ENCODE measurements around the gene PLEKHA5. TPM values are rescaled to one million over a fixed set of nuclear protein-coding genes. Genes with fewer than 3 reads are reported as not detected.

PLEKHA5 gene
- total RNA-seq, result 100 to 1,000 TPM in 1 of 4 donors, 10 to 100 TPM in 3; 34.5 to 120 (median 60.0) TPM

DNA sequence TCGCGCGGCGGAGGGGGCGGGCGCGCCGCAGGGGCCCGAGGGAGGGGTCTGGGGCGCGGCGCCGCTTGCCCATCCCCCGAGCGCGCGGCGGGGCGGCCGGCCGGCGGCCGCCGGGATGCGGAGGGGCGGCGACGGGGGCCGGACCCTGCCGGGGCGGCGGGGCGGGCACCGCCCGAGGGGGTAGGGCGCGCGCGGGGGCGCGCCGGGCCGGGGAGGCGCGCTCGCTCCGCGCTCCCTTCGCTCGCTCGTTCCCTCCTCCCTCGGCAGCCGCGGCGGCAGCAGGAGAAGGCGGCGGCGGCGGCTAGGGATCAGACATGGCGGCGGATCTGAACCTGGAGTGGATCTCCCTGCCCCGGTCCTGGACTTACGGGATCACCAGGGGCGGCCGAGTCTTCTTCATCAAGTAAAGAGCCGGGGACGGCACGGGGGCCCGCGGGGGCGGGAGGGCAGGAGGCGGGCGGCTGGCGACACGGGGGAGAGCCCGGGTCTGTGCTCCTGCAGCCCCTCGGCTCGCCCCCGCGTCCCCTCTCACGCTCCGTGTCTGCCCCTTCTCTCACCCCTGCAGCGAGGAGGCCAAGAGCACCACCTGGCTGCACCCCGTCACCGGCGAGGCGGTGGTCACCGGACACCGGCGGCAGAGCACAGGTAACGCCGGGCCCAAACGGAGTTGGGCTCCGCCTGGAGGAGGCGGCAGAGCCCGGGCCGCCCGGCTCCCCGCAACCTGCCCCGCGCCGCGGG lies at the start of gene PLEKHA5:
Gene PLEKHA5, plus strand, starts transcription at position 248 of the 738 bp plus-strand sequence. Its CDS starts 67 bp downstream, at position 315.
- ATAC-seq, result peak; percentile 91
- H3K9me3 ChIP-seq, result peaks cover 0 to 23% (median 0%) of the 10 kb centered on the region in 3 donors
- no CpG with 5 or more reads among the region's 103 CpGs for WGBS, 2 donors (ENCODE audit: low coverage in 1 of 2)
- H3K27ac ChIP-seq, result peak within 1 kb of the TSS; percentile 95 to 99 (median 98)
- H3K27me3 ChIP-seq, result no peaks in the 10 kb centered on the region
- peak within 1 kb of the TSS; percentile 95 to 100 for H3K4me3 ChIP-seq
- TF ChIP-seq POLR2AphosphoS5 (IDR thresholded peaks at IDR 0.05) (peak; percentile 38), POLR2A (IDR thresholded peaks at IDR 0.05) (peak; percentile 15 to 48), EP300 (IDR thresholded peaks at IDR 0.05) (no peak), CTCF (IDR thresholded peaks at IDR 0.05) (peak in 3 of 4 experiments; percentile 14 to 56 (median 21))
- peaks cover 0 to 23% (median 2%) of the 10 kb centered on the region in 3 donors for H3K4me1 ChIP-seq
- no peaks in the 10 kb centered on the region for H3K36me3 ChIP-seq

DNA sequence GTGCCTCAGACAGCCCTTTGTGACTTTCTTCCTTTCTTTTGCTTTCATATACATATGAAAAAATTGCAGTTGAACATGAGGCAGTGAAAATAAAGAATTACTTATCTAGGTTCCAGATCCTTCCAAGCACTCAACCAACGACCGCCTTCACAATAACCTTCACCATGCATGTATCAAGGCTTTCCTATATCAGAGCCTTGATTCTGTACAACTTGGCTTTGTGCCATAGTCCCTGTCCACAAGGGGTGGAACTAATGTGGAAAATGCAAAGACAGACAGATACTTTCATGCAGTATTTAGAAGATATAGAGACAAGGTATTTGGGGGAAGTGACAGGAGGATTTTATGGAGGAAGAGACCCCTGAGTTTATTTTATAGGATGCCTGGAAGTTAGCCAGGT lies 48.6 kb upstream of the PLEKHA5 start:
- Histone ChIP-seq H3K4me3 (no peak overlapping the region), H3K36me3 (no peaks in the 10 kb centered on the region), H3K27ac (no peak overlapping the region), H3K9me3 (no peaks in the 10 kb centered on the region), H3K27me3 (no peaks in the 10 kb centered on the region), H3K4me1 (no peaks in the 10 kb centered on the region)
- no peak for TF ChIP-seq POLR2A (IDR thresholded peaks at IDR 0.05)
- TF ChIP-seq EP300 (IDR thresholded peaks at IDR 0.05), result no peak
- TF ChIP-seq CTCF (IDR thresholded peaks at IDR 0.05), result no peak
- no peak for TF ChIP-seq POLR2AphosphoS5 (IDR thresholded peaks at IDR 0.05)
- WGBS, 2 donors (ENCODE audit: low coverage in 1 of 2), result 75 to 83% methylated on average over 1 to 2 of the region's 2 CpGs
- ATAC-seq, result no peak

DNA sequence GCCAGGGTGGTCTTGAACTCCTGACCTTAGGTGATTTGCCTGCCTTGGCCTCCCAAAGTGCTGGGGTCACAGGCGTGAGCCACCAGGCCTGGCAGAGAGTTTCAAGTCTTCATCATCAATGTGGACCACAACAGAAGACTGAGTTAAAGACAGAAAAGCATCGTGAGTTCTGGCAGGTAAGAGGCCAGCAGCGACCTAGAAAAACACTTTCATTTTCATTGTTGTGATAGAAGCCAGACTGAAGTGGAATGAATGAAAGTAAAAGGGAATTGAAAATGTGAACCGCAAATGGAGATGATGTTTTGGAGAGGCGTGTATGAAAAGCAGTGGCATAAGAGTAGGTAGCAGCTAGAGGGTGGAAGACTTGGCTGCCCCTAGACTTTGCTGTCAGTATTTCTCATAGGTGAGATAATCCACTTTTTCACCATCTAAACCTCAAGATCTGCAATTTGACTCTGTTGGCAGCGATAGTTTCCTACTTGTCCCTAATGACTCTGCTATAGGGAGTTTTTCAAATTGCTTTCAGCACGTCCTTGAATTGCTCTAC lies 47.1 kb upstream of the PLEKHA5 start:
- no peak overlapping the region for H3K4me3 ChIP-seq
- no peak for ATAC-seq
- 95 to 100% methylated on average over 1 to 6 of the region's 7 CpGs for WGBS, 2 donors (ENCODE audit: low coverage in 1 of 2)
- no peaks in the 10 kb centered on the region for H3K9me3 ChIP-seq
- H3K4me1 ChIP-seq, result no peaks in the 10 kb centered on the region
- H3K27ac ChIP-seq, result no peak overlapping the region
- no peaks in the 10 kb centered on the region for H3K27me3 ChIP-seq
- TF ChIP-seq POLR2AphosphoS5 (IDR thresholded peaks at IDR 0.05) (no peak), EP300 (IDR thresholded peaks at IDR 0.05) (no peak), POLR2A (IDR thresholded peaks at IDR 0.05) (no peak), CTCF (IDR thresholded peaks at IDR 0.05) (no peak)
- H3K36me3 ChIP-seq, result no peaks in the 10 kb centered on the region

- TF ChIP-seq POLR2A (IDR thresholded peaks at IDR 0.05) (no peak), POLR2AphosphoS5 (IDR thresholded peaks at IDR 0.05) (no peak), CTCF (IDR thresholded peaks at IDR 0.05) (no peak), EP300 (IDR thresholded peaks at IDR 0.05) (no peak)
- no peak overlapping the region for H3K27ac ChIP-seq
- no peaks in the 10 kb centered on the region for H3K9me3 ChIP-seq
- WGBS, 2 donors (ENCODE audit: low coverage in 1 of 2), result 76 to 94% methylated on average over 4 of the region's 4 CpGs
- H3K36me3 ChIP-seq, result no peaks in the 10 kb centered on the region
- H3K4me1 ChIP-seq, result no peaks in the 10 kb centered on the region
- ATAC-seq, result no peak
- no peak overlapping the region for H3K4me3 ChIP-seq
- no peaks in the 10 kb centered on the region for H3K27me3 ChIP-seq
Measured at GRCh38 chr12:19084547-19084946, 45.0 kb upstream of the PLEKHA5 start.

GRCh38 chr12:19085090-19085489 lies 44.4 kb upstream of the PLEKHA5 start:
- TF ChIP-seq CTCF (IDR thresholded peaks at IDR 0.05) (no peak), POLR2AphosphoS5 (IDR thresholded peaks at IDR 0.05) (no peak), POLR2A (IDR thresholded peaks at IDR 0.05) (no peak), EP300 (IDR thresholded peaks at IDR 0.05) (no peak)
- Histone ChIP-seq H3K9me3 (no peaks in the 10 kb centered on the region), H3K4me3 (no peak overlapping the region), H3K36me3 (no peaks in the 10 kb centered on the region), H3K4me1 (no peaks in the 10 kb centered on the region), H3K27me3 (no peaks in the 10 kb centered on the region), H3K27ac (no peak overlapping the region)
- ATAC-seq, result no peak
- WGBS, 2 donors (ENCODE audit: low coverage in 1 of 2), result 83 to 100% methylated on average over 2 of the region's 2 CpGs
